ENCODE data around the gene SLC44A4.
"Not testable (repeated sequence)": the region's sequence is repeated elsewhere in the genome, so short reads cannot be mapped to it uniquely, and the experiment has no call there.

SLC44A4 gene

GRCh38 chr6:31862344-31863235, 16.2 kb downstream of the SLC44A4 start, which contains the start of gene NEU1:
TSS of gene NEU1 (minus strand) at chr6:31862821. CDS start at chr6:31862776, 45 bp downstream.
- peak; percentile 99 for DNase-seq (ENCODE audit: extremely low spot score, insufficient read length, low read depth)
- peak; percentile 98 for FAIRE-seq

GRCh38 chr6:31861919-31862343, 16.9 kb downstream of the SLC44A4 start:
- no peak for DNase-seq (ENCODE audit: extremely low spot score, insufficient read length, low read depth)
- FAIRE-seq = no peak

GRCh38 chr6:31861150-31861549, 17.6 kb downstream of the SLC44A4 start:
- no peak for FAIRE-seq
- no peak for DNase-seq (ENCODE audit: extremely low spot score, insufficient read length, low read depth)

- no peak for FAIRE-seq
- no peak for DNase-seq (ENCODE audit: extremely low spot score, insufficient read length, low read depth)
These were observed 18.4 kb downstream of the SLC44A4 start for GRCh38 chr6:31860349-31860748.

GRCh38 chr6:31859923-31860322, 18.9 kb downstream of the SLC44A4 start:
- no peak for FAIRE-seq
- no peak for DNase-seq (ENCODE audit: extremely low spot score, insufficient read length, low read depth)

- DNase-seq (ENCODE audit: extremely low spot score, insufficient read length, low read depth) (no peak), FAIRE-seq (no peak)
These were observed 20.1 kb downstream of the SLC44A4 start for GRCh38 chr6:31858707-31859106.

- not testable (repeated sequence) for FAIRE-seq; DNase-seq (ENCODE audit: extremely low spot score, insufficient read length, low read depth)
These were observed 21.0 kb downstream of the SLC44A4 start for GRCh38 chr6:31857774-31858173.

GRCh38 chr6:31851980-31852718, 26.6 kb downstream of the SLC44A4 start:
- FAIRE-seq; DNase-seq (ENCODE audit: extremely low spot score, insufficient read length, low read depth): not testable (repeated sequence)

GRCh38 chr6:31851485-31851832, 27.3 kb downstream of the SLC44A4 start:
- DNase-seq (ENCODE audit: extremely low spot score, insufficient read length, low read depth) (no peak), FAIRE-seq (no peak)

GRCh38 chr6:31850765-31851484, 27.9 kb downstream of the SLC44A4 start:
- FAIRE-seq (no peak), DNase-seq (ENCODE audit: extremely low spot score, insufficient read length, low read depth) (no peak)

- no peak for DNase-seq (ENCODE audit: extremely low spot score, insufficient read length, low read depth)
- no peak for FAIRE-seq
These were observed 31.4 kb downstream of the SLC44A4 start for GRCh38 chr6:31847276-31847978.

- no peak for FAIRE-seq
These were observed 34.3 kb downstream of the SLC44A4 start for GRCh38 chr6:31844507-31844906.

GRCh38 chr6:31842053-31842452, 36.7 kb downstream of the SLC44A4 start:
- DNase-seq (ENCODE audit: extremely low spot score, insufficient read length, low read depth) (no peak), FAIRE-seq (no peak)

More at GRCh38 chr6:31844507-31844906, 34.3 kb downstream of the SLC44A4 start:
- no peak for DNase-seq (ENCODE audit: extremely low spot score, insufficient read length, low read depth)

- not testable (repeated sequence) for DNase-seq (ENCODE audit: extremely low spot score, insufficient read length, low read depth); FAIRE-seq
These were observed 39.0 kb downstream of the SLC44A4 start for GRCh38 chr6:31839779-31840126.

GRCh38 chr6:31838968-31839367, 39.8 kb downstream of the SLC44A4 start:
- FAIRE-seq = no peak
- DNase-seq (ENCODE audit: extremely low spot score, insufficient read length, low read depth) = no peak

- FAIRE-seq = not testable (repeated sequence)
These were observed 40.7 kb downstream of the SLC44A4 start for GRCh38 chr6:31838114-31838553.

GRCh38 chr6:31837369-31838113, 41.3 kb downstream of the SLC44A4 start:
- FAIRE-seq = no peak
- no peak for DNase-seq (ENCODE audit: extremely low spot score, insufficient read length, low read depth)

More at GRCh38 chr6:31838114-31838553, 40.7 kb downstream of the SLC44A4 start:
- not testable (repeated sequence) for DNase-seq (ENCODE audit: extremely low spot score, insufficient read length, low read depth)

GRCh38 chr6:31836474-31837368, 42.1 kb downstream of the SLC44A4 start:
- DNase-seq (ENCODE audit: extremely low spot score, insufficient read length, low read depth) (no peak), FAIRE-seq (no peak)

Measured in GM18507 (cell line).